Measurements from ENCODE around the gene CDCA7L.

Gene CDCA7L

GRCh38 chr7:21927693-21928092 lies 18.0 kb downstream of the CDCA7L start:
- WGBS, 2 experiments: 84 to 85% methylated on average over 6 of the region's 6 CpGs
- H3K36me3 ChIP-seq (ENCODE audit: control insufficient read depth, insufficient read depth, low read length): peaks cover 4% of the 10 kb centered on the region
- H3K9me3 ChIP-seq (ENCODE audit: control insufficient read depth, low read length): no peaks in the 10 kb centered on the region

DNA sequence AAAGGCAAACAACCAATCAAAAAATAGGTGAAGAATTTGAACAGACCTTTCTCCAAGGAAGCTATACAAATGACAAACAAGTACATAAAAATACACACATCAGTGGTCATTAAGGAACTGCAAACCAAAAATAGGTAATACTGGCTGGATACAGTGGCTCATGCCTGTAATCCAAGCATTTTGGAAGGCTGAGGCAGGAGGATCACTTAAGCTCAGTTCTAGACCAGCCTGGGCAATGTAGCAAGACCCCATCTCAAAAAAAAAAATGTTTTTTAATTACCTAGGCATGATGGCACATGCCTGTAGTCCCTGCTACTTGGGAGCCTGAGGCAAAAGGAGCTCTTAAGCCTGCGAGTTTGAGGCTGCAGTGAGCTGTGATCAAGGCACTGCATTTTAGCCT lies 19.3 kb downstream of the CDCA7L start:
- 82 to 95% methylated on average over 1 of the region's 1 CpG for WGBS, 2 experiments
- Histone ChIP-seq H3K36me3 (ENCODE audit: control insufficient read depth, insufficient read depth, low read length) (peaks cover 4% of the 10 kb centered on the region), H3K27ac (ENCODE audit: insufficient read depth, low read depth, low read length, poor library complexity, severe bottlenecking) (no peak overlapping the region), H3K4me3 (ENCODE audit: insufficient read depth, low read depth, low read length) (no peak overlapping the region), H3K4me1 (ENCODE audit: control insufficient read depth, insufficient read depth, low read length) (peaks cover 20% of the 10 kb centered on the region), H3K9me3 (ENCODE audit: control insufficient read depth, low read length) (no peaks in the 10 kb centered on the region), H3K27me3 (ENCODE audit: control insufficient read depth, insufficient read depth, low read length, poor library complexity, severe bottlenecking) (peaks cover 9% of the 10 kb centered on the region)

More at GRCh38 chr7:21927693-21928092, 18.0 kb downstream of the CDCA7L start:
- H3K27me3 ChIP-seq (ENCODE audit: control insufficient read depth, insufficient read depth, low read length, poor library complexity, severe bottlenecking): peaks cover 5% of the 10 kb centered on the region
- H3K27ac ChIP-seq (ENCODE audit: insufficient read depth, low read depth, low read length, poor library complexity, severe bottlenecking): no peak overlapping the region
- H3K4me1 ChIP-seq (ENCODE audit: control insufficient read depth, insufficient read depth, low read length): peaks cover 16% of the 10 kb centered on the region
- H3K4me3 ChIP-seq (ENCODE audit: insufficient read depth, low read depth, low read length): no peak overlapping the region

DNA sequence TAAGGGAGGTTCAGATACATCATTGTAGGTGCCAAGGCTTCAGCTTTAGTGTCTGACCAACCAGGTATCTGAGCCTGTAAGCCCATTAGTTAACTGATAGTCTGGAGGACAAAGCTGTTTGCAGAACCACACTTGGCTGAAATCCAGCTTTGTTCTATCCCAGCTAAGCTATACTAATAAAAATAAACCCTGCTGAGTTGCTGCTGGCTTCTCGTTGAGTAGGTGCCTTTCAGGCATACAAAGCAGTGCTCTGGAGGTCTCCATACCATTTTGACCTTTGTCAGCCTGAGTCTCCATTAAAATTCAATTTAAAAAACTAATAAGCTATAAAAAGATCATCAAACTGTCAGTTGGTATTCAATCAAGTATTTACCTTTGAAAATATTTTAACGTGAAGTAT lies 22.0 kb downstream of the CDCA7L start:
- H3K27ac ChIP-seq (ENCODE audit: insufficient read depth, low read depth, low read length, poor library complexity, severe bottlenecking): no peak overlapping the region
- H3K4me3 ChIP-seq (ENCODE audit: insufficient read depth, low read depth, low read length): no peak overlapping the region
- peaks cover 9% of the 10 kb centered on the region for H3K27me3 ChIP-seq (ENCODE audit: control insufficient read depth, insufficient read depth, low read length, poor library complexity, severe bottlenecking)
- peaks cover 4% of the 10 kb centered on the region for H3K36me3 ChIP-seq (ENCODE audit: control insufficient read depth, insufficient read depth, low read length)
- H3K4me1 ChIP-seq (ENCODE audit: control insufficient read depth, insufficient read depth, low read length): peaks cover 24% of the 10 kb centered on the region
- H3K9me3 ChIP-seq (ENCODE audit: control insufficient read depth, low read length): no peaks in the 10 kb centered on the region
- WGBS, 2 experiments: 0 to 3% methylated on average over 1 of the region's 2 CpGs

GRCh38 chr7:21922605-21923004 lies 23.1 kb downstream of the CDCA7L start:
- 94 to 97% methylated on average over 4 of the region's 5 CpGs for WGBS, 2 experiments
- Histone ChIP-seq H3K36me3 (ENCODE audit: control insufficient read depth, insufficient read depth, low read length) (no peaks in the 10 kb centered on the region), H3K9me3 (ENCODE audit: control insufficient read depth, low read length) (no peaks in the 10 kb centered on the region), H3K27ac (ENCODE audit: insufficient read depth, low read depth, low read length, poor library complexity, severe bottlenecking) (no peak overlapping the region), H3K27me3 (ENCODE audit: control insufficient read depth, insufficient read depth, low read length, poor library complexity, severe bottlenecking) (peaks cover 9% of the 10 kb centered on the region), H3K4me1 (ENCODE audit: control insufficient read depth, insufficient read depth, low read length) (peaks cover 24% of the 10 kb centered on the region), H3K4me3 (ENCODE audit: insufficient read depth, low read depth, low read length) (no peak overlapping the region)

DNA sequence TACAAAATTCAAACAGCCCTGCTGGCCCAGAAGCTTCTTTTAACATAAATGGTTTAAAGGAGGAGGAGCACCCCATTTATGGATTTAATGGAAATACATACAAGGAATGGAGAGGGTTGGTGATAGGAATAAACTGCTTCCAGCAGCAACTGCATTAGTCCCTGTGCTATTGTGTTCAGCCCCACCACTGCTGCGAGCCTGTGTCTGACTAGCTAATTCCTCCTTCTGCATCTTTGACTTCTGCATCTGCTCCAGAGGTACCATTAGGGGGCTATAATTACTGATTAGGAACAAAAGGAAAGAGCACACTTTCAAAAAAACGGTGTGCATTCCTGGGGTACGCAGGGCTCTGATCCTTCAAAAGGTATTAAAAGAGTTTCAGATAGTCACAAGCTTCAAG lies 24.8 kb downstream of the CDCA7L start:
- no peaks in the 10 kb centered on the region for H3K36me3 ChIP-seq (ENCODE audit: control insufficient read depth, insufficient read depth, low read length)
- no peak overlapping the region for H3K27ac ChIP-seq (ENCODE audit: insufficient read depth, low read depth, low read length, poor library complexity, severe bottlenecking)
- H3K4me1 ChIP-seq (ENCODE audit: control insufficient read depth, insufficient read depth, low read length): peaks cover 24% of the 10 kb centered on the region
- peaks cover 9% of the 10 kb centered on the region for H3K27me3 ChIP-seq (ENCODE audit: control insufficient read depth, insufficient read depth, low read length, poor library complexity, severe bottlenecking)
- 40 to 44% methylated on average over 3 of the region's 3 CpGs for WGBS, 2 experiments
- no peaks in the 10 kb centered on the region for H3K9me3 ChIP-seq (ENCODE audit: control insufficient read depth, low read length)
- H3K4me3 ChIP-seq (ENCODE audit: insufficient read depth, low read depth, low read length): no peak overlapping the region

DNA sequence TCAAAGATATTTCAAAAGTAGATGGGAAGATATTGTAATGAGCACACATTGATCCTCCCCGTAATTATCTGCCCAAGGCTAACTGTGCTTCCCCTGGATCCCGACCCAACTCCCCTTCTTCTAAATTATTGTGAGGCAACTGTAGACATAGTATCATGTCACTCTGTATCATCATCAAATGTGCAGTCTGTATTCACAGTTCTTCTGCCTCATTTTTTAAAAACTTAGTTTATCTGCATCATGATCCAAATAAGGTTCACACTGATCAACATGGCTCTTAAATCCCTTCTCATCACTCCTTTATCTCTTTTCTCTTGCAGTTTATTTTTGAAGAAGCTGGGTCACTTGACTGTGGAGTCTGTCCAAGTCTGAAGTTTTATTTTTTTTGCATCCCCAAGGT lies 27.5 kb downstream of the CDCA7L start:
- no peak overlapping the region for H3K27ac ChIP-seq (ENCODE audit: insufficient read depth, low read depth, low read length, poor library complexity, severe bottlenecking)
- H3K4me3 ChIP-seq (ENCODE audit: insufficient read depth, low read depth, low read length): no peak overlapping the region
- no peaks in the 10 kb centered on the region for H3K9me3 ChIP-seq (ENCODE audit: control insufficient read depth, low read length)
- WGBS, 2 experiments: 77 to 80% methylated on average over 2 of the region's 2 CpGs
- peaks cover 9% of the 10 kb centered on the region for H3K27me3 ChIP-seq (ENCODE audit: control insufficient read depth, insufficient read depth, low read length, poor library complexity, severe bottlenecking)
- H3K4me1 ChIP-seq (ENCODE audit: control insufficient read depth, insufficient read depth, low read length): peaks cover 11% of the 10 kb centered on the region
- no peaks in the 10 kb centered on the region for H3K36me3 ChIP-seq (ENCODE audit: control insufficient read depth, insufficient read depth, low read length)

DNA sequence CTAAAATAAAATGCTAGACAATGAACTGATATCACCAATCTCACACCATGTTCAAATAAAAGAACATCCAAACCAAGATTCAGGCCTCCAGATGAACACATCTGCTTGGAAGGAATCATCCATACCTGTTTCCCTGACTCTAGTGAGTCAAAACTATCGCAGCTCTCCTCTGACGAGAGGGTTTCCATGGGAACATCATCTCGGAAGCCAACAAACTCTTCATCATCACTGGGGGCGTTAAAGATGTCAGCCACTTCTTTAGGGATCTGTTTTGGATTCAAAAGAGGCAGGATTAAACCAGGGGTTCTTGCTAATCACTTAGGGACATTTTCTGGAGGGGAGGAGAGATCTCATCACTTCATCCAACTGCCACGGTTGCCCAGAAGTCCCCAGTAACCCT lies 29.1 kb downstream of the CDCA7L start:
- no peak overlapping the region for H3K27ac ChIP-seq (ENCODE audit: insufficient read depth, low read depth, low read length, poor library complexity, severe bottlenecking)
- H3K36me3 ChIP-seq (ENCODE audit: control insufficient read depth, insufficient read depth, low read length): no peaks in the 10 kb centered on the region
- H3K4me1 ChIP-seq (ENCODE audit: control insufficient read depth, insufficient read depth, low read length): peaks cover 4% of the 10 kb centered on the region
- no peaks in the 10 kb centered on the region for H3K27me3 ChIP-seq (ENCODE audit: control insufficient read depth, insufficient read depth, low read length, poor library complexity, severe bottlenecking)
- H3K4me3 ChIP-seq (ENCODE audit: insufficient read depth, low read depth, low read length): no peak overlapping the region
- H3K9me3 ChIP-seq (ENCODE audit: control insufficient read depth, low read length): no peaks in the 10 kb centered on the region
- WGBS, 2 experiments: 85 to 86% methylated on average over 4 to 5 of the region's 5 CpGs

- no peaks in the 10 kb centered on the region for H3K9me3 ChIP-seq (ENCODE audit: control insufficient read depth, low read length)
- WGBS, 2 experiments: 94 to 98% methylated on average over 7 of the region's 7 CpGs
- no peaks in the 10 kb centered on the region for H3K27me3 ChIP-seq (ENCODE audit: control insufficient read depth, insufficient read depth, low read length, poor library complexity, severe bottlenecking)
- H3K27ac ChIP-seq (ENCODE audit: insufficient read depth, low read depth, low read length, poor library complexity, severe bottlenecking): no peak overlapping the region
- H3K36me3 ChIP-seq (ENCODE audit: control insufficient read depth, insufficient read depth, low read length): no peaks in the 10 kb centered on the region
- H3K4me3 ChIP-seq (ENCODE audit: insufficient read depth, low read depth, low read length): no peak overlapping the region
- peaks cover 2% of the 10 kb centered on the region for H3K4me1 ChIP-seq (ENCODE audit: control insufficient read depth, insufficient read depth, low read length)
These were observed 29.5 kb downstream of the CDCA7L start for GRCh38 chr7:21916176-21916575.

DNA sequence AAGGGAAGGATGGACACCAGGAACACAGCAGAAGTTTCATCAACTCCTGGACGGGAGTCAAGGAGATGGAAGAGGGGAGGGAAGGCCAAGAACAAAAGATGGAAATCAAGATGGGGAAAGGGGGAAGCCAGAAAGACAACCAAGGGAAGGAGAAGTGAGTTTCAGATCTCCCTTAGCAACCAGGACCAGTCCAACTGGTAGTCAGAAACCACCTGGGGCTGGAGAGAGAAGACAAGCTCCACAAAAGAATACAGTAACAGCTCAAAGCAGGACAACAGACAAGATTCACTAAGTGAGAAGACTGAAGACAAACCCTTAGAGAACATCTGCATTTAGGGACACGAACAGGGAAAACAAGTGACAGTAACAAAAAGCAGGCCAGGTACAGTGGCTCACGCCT lies 30.6 kb downstream of the CDCA7L start:
- Histone ChIP-seq H3K4me1 (ENCODE audit: control insufficient read depth, insufficient read depth, low read length) (no peaks in the 10 kb centered on the region), H3K4me3 (ENCODE audit: insufficient read depth, low read depth, low read length) (no peak overlapping the region), H3K27ac (ENCODE audit: insufficient read depth, low read depth, low read length, poor library complexity, severe bottlenecking) (no peak overlapping the region), H3K27me3 (ENCODE audit: control insufficient read depth, insufficient read depth, low read length, poor library complexity, severe bottlenecking) (no peaks in the 10 kb centered on the region), H3K9me3 (ENCODE audit: control insufficient read depth, low read length) (no peaks in the 10 kb centered on the region), H3K36me3 (ENCODE audit: control insufficient read depth, insufficient read depth, low read length) (no peaks in the 10 kb centered on the region)
- 89% methylated on average over 3 of the region's 3 CpGs for WGBS, 2 experiments

- Histone ChIP-seq H3K27ac (ENCODE audit: insufficient read depth, low read depth, low read length, poor library complexity, severe bottlenecking) (no peak overlapping the region), H3K36me3 (ENCODE audit: control insufficient read depth, insufficient read depth, low read length) (no peaks in the 10 kb centered on the region), H3K27me3 (ENCODE audit: control insufficient read depth, insufficient read depth, low read length, poor library complexity, severe bottlenecking) (no peaks in the 10 kb centered on the region), H3K4me1 (ENCODE audit: control insufficient read depth, insufficient read depth, low read length) (no peaks in the 10 kb centered on the region), H3K9me3 (ENCODE audit: control insufficient read depth, low read length) (no peaks in the 10 kb centered on the region), H3K4me3 (ENCODE audit: insufficient read depth, low read depth, low read length) (no peak overlapping the region)
- 92 to 95% methylated on average over 5 of the region's 5 CpGs for WGBS, 2 experiments
These were observed 31.0 kb downstream of the CDCA7L start for GRCh38 chr7:21914671-21915070.

Data from ectodermal cell (in vitro differentiated cells).